GM04504 (cell line): ENCODE data around the gene RAD51B.
"Not testable (repeated sequence)": the region's sequence is repeated elsewhere in the genome, so short reads cannot be mapped to it uniquely, and the experiment has no call there.

ENCODE experiments used
- DNase-seq: peaks from one replicate; pipeline ENCODE4 v3.0.0-alpha.2; 2012; ENCODE audit warnings: low read depth

RAD51B gene

DNA sequence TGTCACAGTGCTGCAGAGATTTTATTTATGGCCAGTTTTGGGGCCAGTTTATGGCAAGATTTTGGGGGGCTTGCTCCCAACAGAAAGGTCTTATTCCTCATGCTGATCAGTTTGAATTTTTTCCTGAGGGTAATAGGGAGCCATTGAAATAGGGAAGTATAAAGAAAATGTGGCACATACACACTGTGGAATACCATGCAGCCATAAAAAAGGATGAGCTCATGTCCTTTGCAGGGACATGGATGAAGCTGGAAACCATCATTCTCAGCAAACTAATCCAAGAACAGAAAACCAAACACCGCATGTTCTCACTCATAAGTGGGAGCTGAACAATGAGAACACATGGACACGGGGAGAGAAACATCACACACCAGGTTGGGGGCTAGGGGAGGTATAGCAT is 483.4 kb downstream of the RAD51B start:
- not testable (repeated sequence) for DNase-seq

DNA sequence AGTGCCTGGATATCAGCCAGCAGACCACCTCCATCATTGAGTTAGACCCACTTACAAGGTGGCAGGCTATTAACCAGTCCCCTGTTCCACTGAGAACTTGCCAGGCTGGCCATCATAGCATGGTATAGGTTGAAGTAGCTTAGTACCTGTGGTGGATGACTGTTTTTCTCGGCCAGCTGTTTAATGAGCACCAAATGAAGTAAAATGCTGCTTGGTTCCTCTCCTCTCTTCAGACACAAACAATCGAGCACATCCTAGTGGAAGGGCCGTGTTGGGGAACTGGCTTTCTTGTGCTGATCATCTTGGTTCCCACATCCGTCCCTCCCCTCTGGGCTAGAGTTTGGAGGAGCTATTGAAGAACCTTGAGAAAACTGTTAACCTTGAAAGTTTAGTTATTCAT is 486.2 kb downstream of the RAD51B start:
- no peak for DNase-seq

- no peak for DNase-seq
Observed at GRCh38 chr14:68306265-68306933, 486.8 kb downstream of the RAD51B start.

DNA sequence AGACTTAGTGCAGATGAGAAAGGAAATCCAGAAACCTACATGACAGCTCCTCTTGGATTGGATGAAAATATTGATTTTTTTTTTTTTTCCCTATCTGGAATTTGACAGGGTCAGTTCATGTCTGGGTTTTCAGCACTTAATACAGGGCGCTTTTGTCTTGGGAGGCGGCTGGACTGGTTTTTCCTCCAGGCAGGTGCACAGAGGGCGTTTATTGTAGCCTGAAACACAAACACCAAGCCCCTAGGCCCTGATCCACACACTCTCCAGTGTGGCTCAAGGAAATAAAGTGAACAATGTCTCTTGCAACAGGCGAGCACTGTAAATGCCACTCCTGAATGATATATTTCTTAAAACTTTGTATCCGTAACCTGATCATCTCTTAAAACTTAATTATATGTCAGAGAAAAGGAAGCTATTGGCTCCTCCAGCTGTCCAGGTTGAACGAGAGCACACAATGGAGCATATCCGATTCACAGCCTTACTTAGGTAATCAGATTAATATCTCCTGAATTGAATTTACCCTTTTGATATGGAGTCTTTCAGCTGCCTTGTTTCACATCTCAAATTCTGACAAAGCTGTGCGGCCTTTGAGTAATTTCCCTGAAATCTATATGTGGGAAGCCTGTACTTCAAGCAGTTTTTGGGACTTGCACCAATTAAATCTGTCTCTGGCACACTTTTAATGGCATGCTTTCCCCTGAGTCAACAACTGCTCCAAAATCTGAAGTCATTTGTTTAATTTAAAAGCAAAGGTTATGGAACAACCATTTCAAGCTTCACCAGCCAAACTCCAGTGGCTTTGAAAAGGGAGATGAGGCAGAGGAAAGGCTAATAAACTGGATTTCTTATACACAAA is 487.6 kb downstream of the RAD51B start:
- DNase-seq, result no peak

DNA sequence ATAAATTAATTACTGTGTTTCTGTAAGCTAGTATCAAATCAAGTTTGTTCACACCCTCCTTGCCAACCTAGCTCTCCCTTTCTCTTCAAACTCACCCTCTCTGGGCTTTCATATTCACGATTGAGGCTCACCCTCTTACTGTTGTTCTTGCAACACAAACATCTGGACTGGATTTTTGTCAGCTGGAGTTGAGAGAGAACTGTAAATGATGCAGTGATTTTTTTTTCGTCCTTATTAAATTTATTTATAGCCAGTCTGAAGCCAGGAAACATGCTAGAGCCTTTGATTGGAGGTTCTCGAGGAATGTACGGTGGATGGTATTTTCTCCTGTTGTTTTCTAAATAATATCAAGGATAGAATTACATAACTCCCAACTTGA is 488.2 kb downstream of the RAD51B start:
- DNase-seq, result peak; percentile 54

GRCh38 chr14:68308726-68309520 is 489.3 kb downstream of the RAD51B start:
- DNase-seq, result no peak

DNA sequence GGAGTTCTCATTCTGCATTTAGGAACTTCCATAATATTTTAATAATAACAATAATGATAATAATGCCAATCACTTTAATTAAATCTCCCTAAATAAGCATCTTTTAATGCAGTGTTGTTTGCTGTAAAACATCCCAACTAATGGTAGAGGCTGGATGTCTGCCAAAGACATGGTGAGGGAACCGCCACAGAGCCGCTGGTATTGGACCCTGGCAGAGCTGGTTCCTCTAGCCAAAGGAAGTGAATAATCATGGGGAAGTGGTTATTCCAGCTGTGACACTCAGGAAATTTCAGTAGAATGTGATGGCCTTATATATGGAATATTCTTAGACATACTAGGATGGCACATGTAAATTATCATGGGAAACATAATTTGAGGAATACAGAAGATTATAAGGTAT is 490.0 kb downstream of the RAD51B start:
- DNase-seq, result no peak

- no peak for DNase-seq
Observed at GRCh38 chr14:68312300-68312699, 492.7 kb downstream of the RAD51B start.

DNA sequence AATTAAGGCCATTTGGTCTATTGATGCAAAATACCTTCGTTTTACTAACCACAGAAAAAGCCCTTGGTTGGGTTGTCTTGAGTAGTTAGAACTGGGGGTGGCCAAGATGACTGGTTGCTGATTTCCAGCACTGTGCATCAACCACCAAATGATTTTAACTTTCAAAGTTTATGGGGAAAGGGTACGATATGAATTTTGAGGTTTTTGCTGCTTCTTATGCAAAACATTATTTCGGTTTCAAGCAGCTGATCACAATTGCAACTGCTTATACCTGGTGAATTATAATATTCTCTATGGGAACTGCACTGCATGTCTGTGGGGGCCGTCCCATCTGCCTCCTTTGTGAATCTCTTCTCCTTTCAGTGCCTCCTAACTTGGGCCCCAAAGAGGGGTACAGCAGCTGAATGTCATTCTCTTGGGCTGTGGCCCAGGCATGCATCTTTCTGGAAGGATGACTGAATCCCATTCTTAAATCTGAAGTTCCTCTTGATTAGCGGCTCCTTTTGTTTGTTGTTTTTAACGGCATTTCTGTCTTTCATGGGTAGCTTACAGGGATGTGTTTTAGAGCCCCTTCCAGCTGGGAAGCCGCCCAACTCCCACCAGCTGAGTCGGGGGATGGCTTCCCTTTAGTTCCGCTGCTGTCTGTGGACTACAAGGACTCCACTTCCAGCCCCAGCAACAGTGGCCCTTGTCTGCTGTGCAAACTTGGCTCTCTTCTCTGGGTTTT is 493.5 kb downstream of the RAD51B start:
- DNase-seq, result no peak

DNA sequence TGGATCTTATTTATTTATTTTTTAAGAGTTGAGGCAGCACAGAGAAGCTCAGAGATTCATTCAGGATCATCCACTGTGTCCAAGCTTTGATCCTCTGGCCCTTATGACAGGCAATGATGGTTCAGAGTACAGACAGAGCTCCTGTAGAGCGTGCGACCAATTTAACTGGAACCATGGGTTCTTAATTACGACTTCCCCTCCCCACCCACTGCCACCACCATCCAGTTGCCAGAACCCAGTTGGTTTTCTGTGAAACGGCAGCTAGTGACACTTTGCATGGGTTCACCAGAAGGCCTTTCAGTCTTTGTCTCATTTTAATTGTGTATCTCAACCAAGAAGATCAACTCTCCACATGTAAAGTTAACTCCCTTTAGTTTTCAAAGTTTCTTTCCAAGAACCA is 495.1 kb downstream of the RAD51B start:
- DNase-seq, result no peak

DNA sequence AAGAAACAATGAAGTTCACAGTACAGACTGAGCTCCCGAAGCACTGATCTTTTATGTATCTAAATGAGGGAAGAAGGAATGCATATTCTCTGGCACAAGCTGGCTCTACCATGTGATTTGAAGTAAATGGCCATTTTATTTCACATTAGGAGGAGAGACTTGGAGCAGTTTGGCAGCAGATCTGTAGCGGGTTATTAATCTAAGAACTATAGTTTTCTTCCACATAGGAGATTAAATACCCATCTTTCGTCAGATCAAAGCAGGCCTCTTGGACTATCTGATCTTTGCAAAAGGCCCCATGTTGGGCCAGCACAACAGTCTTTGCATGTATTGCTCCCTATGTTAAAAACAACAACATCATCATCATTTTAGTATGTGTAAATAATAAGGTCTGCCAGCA is 495.5 kb downstream of the RAD51B start:
- no peak for DNase-seq

GRCh38 chr14:68316078-68316868 is 496.7 kb downstream of the RAD51B start:
- DNase-seq, result no peak

DNA sequence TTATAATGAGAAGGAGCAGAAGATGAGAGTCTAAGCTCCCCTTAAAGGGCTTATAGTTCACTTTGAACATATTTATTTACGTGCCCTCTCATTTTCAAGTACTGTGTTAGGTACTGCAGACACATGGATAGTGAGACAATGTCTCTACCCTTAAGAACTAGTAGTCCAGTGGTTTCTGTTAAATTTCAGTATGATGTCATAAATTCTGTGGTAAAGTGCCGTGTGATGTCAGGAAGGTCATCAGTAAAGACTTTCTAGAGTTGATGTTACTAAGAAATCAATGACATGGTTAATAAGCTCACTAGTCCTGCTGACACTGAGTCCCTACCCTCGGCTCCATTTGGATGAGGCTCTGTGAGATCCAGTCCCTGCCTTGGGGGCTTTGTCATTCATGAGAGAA is 497.7 kb downstream of the RAD51B start:
- DNase-seq, result no peak

GRCh38 chr14:68318828-68319227 is 499.2 kb downstream of the RAD51B start:
- no peak for DNase-seq

DNA sequence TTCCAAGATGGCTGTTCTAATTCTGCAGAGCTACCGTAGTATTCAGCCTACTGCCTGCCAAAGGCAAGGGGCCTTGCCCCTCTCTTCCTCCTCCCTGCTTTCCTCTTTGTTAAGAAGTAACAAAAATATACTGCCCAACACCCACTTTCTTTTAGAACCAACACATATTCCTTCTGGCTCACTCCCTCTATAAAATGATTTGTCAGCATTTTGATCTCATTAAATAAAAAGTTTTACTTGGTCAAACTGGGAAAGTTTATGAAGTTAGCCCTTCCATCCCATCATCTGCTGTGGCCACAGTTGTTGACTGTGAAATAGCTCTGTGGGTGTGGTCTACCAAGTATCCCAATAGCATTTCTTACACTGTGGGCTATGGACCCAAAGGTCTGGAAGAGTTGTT is 500.9 kb downstream of the RAD51B start:
- no peak for DNase-seq

- DNase-seq, result no peak
Observed at GRCh38 chr14:68322940-68323620, 503.5 kb downstream of the RAD51B start.

DNA sequence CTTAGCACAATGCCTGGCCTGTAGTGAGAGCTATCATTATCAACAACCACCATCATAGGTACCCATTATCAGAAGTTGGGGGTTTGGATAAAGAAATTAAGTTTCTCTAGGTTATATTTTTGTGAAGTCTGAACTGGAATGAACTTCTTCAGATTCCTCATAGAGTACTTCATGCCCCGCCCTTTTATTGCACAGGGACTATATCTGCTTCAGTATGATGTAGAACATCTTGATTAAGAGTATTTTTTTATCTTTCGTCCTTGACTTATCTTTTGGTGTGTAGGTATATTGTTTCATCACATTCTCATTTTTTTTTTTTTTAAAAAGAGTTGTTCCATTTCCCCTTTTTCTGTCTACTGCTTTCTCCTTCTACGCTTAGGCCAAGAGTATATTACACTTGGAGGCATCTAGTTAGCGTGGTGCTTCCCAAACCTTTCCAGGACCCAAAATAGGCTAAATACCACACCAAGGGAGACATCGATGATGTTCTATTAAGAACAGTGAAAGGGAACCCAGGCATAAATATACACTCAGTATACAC is 505.8 kb downstream of the RAD51B start:
- no peak for DNase-seq

DNA sequence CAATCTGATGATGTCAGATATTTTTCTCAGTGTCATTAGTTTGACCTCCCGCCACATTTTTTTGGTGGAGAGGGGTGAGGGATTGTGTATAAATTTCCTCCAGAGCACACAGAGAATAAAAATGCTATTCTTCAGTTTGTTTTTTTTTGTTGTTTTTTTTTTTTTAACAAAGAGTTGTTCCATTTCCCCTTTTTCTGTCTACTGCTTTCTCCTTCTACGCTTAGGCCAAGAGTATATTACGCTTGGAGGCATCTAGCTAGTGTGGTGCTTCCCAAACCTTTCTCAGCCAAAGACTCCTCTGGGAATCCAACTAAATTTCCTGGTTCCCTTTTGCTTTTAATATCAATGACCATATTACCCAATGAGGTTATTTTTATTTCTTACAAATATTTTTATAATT is 507.7 kb downstream of the RAD51B start:
- no peak for DNase-seq

DNA sequence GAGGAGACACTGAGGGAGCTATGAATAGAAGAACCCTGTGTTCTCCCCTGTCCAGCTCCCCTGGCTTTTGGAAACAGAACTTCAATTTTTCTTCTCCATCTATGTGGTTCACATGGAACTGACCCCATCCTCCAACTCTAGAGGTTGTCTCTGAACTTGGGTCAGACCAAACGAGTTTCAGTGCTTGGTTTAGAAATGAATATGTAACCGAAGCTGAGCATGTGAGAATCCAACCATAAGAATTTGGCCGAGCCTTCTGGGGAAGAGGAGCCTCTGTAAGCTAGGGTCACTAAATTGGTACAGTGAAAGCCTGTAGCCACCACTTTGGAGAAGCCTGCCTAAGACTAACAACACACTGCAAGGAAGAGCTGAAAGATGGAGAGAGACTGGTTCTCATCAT is 508.9 kb downstream of the RAD51B start:
- no peak for DNase-seq

DNA sequence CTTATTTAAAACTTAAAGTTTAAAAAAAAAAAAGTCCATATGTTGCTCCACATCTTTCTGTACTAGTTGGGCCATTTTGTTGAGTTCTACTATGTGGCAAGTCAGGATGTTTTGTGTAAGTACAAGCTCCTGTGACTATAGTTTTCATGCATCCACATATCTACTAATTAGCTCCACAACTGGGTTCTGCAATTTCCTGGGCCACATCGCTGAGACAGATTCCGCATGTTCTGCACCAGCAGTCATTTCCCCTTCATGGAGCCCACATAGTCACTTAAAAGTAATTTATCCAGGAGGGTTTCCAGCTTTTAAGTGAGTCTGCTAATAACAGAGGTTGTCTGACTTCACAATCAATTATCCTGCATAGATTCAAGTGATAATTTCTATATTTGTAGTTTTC is 511.8 kb downstream of the RAD51B start:
- no peak for DNase-seq

- DNase-seq, result no peak
Observed at GRCh38 chr14:68331991-68332390, 512.4 kb downstream of the RAD51B start.
